DOHH2 (cell line): ENCODE measurements around the gene BBOF1.
A peak's percentile ranks its signal among the peaks of the same experiment; 100 is the strongest.

Experiments
- H3F3A ChIP-seq: fragments of 200-600 bp; sonication (generic), shearing (Covaris generic); 2 replicates; pipeline ENCODE4 v1.6.0; 2016; ENCODE audit warnings: antibody characterized with exemption, mild to moderate bottlenecking; ENCODE audit not compliant: control insufficient read depth, insufficient read depth
- H3K27ac ChIP-seq: fragments of 200-600 bp; sonication (generic); 2 replicates; pipeline ENCODE4 v1.5.1; 2014; ENCODE audit warnings: low read depth, mild to moderate bottlenecking, low read length, moderate library complexity
- H3K27me3 ChIP-seq: fragments of 200-600 bp; sonication (generic); 2 replicates; pipeline ENCODE4 v1.6.1; 2014; ENCODE audit warnings: mild to moderate bottlenecking, low read length, mixed read lengths; ENCODE audit not compliant: control insufficient read depth
- H3K36me3 ChIP-seq: fragments of 200-600 bp; sonication (generic); 2 replicates; pipeline ENCODE4 v1.6.1; 2014; ENCODE audit warnings: mild to moderate bottlenecking, low read length, moderate library complexity, mixed read lengths; ENCODE audit not compliant: control insufficient read depth
- H3K4me1 ChIP-seq: fragments of 200-600 bp; sonication (generic); 2 replicates; pipeline ENCODE4 v1.6.1; 2014; ENCODE audit warnings: mild to moderate bottlenecking, low read length, mixed read lengths; ENCODE audit not compliant: control insufficient read depth
- H3K4me2 ChIP-seq: fragments of 200-600 bp; sonication (generic); 2 replicates; pipeline ENCODE4 v1.6.0; 2014; ENCODE audit warnings: mild to moderate bottlenecking, low read length, moderate library complexity
- H3K4me3 ChIP-seq: fragments of 200-600 bp; sonication (generic); 2 replicates; pipeline ENCODE4 v1.5.1; 2014; ENCODE audit warnings: mild to moderate bottlenecking, low read length, mixed read lengths
- H3K79me2 ChIP-seq: fragments of 200-600 bp; sonication (generic); 2 replicates; pipeline ENCODE4 v1.6.1; 2014; ENCODE audit warnings: mild to moderate bottlenecking, low read length, mixed read lengths; ENCODE audit not compliant: control insufficient read depth
- H3K9me2 ChIP-seq: fragments of 200-600 bp; sonication (generic); replicated peaks from 2 replicates; pipeline ENCODE4 v1.6.1; 2014; ENCODE audit warnings: mild to moderate bottlenecking, low read length, mixed read lengths; ENCODE audit not compliant: control insufficient read depth
- H3K9me3 ChIP-seq: fragments of 200-600 bp; sonication (generic); 2 replicates; pipeline ENCODE4 v1.6.1; 2014; ENCODE audit warnings: antibody characterized with exemption, low read length, mixed read lengths; ENCODE audit not compliant: control insufficient read depth, insufficient read depth
- H4K20me1 ChIP-seq: fragments of 200-600 bp; sonication (generic); 2 replicates; pipeline ENCODE4 v1.6.0; 2014; ENCODE audit warnings: low read depth, mild to moderate bottlenecking, antibody characterized with exemption, low read length, moderate library complexity; ENCODE audit not compliant: control insufficient read depth, insufficient read depth
- CTCF ChIP-seq: fragments of 200-600 bp; sonication (generic); IDR thresholded peaks from one replicate; pipeline ENCODE4 v1.5.1; 2014; ENCODE audit warnings: antibody characterized with exemption, mild to moderate bottlenecking, low read depth, low read length; ENCODE audit not compliant: poor library complexity, severe bottlenecking
- EZH2phosphoT487 ChIP-seq: fragments of 200-600 bp; sonication (generic); IDR thresholded peaks from 2 replicates; pipeline ENCODE4 v1.6.1; 2017; ENCODE audit warnings: borderline replicate concordance, mild to moderate bottlenecking, antibody characterized with exemption, low read length, moderate library complexity, mixed read lengths

BBOF1 gene

DNA sequence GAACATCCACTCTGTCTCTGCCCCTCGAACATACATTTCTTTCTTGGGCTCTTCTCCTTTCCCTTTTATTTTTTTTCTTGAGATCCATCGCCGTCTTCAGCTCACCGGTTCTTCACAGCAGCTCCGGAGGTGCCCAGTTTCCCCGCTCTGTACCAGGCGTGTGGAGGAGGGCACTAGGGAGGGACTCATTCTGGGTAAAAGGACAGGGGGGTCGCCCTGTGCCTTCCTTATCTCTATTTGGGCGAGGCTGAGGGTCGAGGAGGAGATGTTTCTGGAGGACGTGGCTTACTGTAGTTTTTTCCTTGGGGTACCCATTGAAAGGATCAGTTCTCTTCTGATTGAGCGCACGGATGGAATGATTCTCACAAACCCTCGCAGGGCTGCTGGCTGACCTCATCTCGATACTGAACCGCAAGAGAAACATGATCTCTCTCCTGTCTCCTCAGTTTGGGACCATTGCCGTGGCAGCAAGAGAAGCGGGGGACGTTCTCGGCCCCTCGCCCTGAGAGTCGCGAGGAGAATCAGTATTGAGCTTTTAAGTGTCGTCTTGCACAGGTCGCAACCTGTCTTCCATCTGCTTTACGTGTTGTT, 66.0 kb downstream of the BBOF1 start:
- Histone ChIP-seq H3K4me3 (peak overlapping the region; percentile 92), H3K9me3 (no peaks in the 10 kb centered on the region), H3K27me3 (no peaks in the 10 kb centered on the region), H3K79me2 (peaks cover 30% of the 10 kb centered on the region), H3K9me2 (no peaks in the 10 kb centered on the region), H3K4me2 (peak overlapping the region; percentile 97), H3K27ac (peak overlapping the region; percentile 17; the same call in 1 of the 2 replicates), H3F3A (no peaks in the 10 kb centered on the region), H3K4me1 (peaks cover 20% of the 10 kb centered on the region), H3K36me3 (no peaks in the 10 kb centered on the region), H4K20me1 (no peaks in the 10 kb centered on the region)
- TF ChIP-seq EZH2phosphoT487: no peak

GRCh38 chr14:74085828-74086227, 66.7 kb downstream of the BBOF1 start:
- Histone ChIP-seq H3K9me2 (no peaks in the 10 kb centered on the region), H3K36me3 (no peaks in the 10 kb centered on the region), H3K4me3 (peak overlapping the region; percentile 92), H3K4me1 (peaks cover 20% of the 10 kb centered on the region), H3K4me2 (peak overlapping the region; percentile 97), H4K20me1 (no peaks in the 10 kb centered on the region), H3K27ac (no peak overlapping the region), H3K9me3 (no peaks in the 10 kb centered on the region), H3K27me3 (no peaks in the 10 kb centered on the region), H3K79me2 (peaks cover 30% of the 10 kb centered on the region), H3F3A (no peaks in the 10 kb centered on the region)
- TF ChIP-seq EZH2phosphoT487 (no peak), CTCF (no peak)

DNA sequence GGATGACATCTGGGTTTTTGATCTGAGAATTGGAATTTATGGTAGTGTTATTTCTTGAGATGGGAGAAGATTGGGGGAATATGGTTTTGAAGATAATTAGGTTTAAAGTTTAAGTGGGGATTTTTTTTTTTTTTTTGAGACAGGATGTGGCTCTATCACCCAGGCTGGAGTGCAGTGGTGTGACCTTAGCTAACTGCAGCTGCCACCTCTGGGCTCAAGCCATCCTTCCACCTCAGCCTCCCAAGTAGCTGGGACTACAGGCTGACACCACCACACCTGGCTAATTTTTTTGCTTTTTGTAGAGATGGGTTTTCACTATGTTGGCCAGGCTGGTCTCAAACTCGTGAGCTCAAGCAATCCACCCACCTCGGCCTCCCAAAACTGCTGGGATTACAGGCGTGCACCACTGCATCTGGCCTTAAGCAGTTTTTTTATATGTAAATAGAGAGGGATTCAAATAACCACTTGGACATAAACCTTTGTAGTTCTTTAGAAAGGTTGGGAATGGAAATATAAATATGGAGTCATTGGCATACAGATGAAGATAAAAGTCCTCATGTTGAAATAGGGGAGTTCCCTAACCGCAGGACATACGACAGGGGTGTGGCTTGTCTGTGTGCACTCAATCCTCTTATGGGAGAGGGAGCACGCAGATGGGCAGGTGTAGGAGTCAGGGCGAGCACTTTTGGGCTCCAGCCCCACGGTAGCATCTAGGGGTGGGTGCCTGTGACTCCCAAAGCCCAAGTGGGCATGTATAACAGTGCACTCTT, 70.3 kb downstream of the BBOF1 start:
- no peak overlapping the region for H3K4me2 ChIP-seq
- no peak overlapping the region for H3K4me3 ChIP-seq
- H3F3A ChIP-seq: no peaks in the 10 kb centered on the region
- H3K27me3 ChIP-seq: no peaks in the 10 kb centered on the region
- no peak for TF ChIP-seq EZH2phosphoT487
- no peak for TF ChIP-seq CTCF
- peaks cover 30% of the 10 kb centered on the region for H3K79me2 ChIP-seq
- no peak overlapping the region for H3K27ac ChIP-seq
- no peaks in the 10 kb centered on the region for H3K9me2 ChIP-seq
- no peaks in the 10 kb centered on the region for H4K20me1 ChIP-seq
- H3K4me1 ChIP-seq: peaks cover 11% of the 10 kb centered on the region
- H3K36me3 ChIP-seq: peaks cover 3% of the 10 kb centered on the region; the same call in 1 of the 2 replicates
- H3K9me3 ChIP-seq: no peaks in the 10 kb centered on the region

GRCh38 chr14:74105381-74105780, 86.2 kb downstream of the BBOF1 start:
- Histone ChIP-seq H3K36me3 (peaks cover 12% of the 10 kb centered on the region), H3K9me3 (no peaks in the 10 kb centered on the region), H3K27ac (no peak overlapping the region), H4K20me1 (no peaks in the 10 kb centered on the region), H3K4me3 (no peak overlapping the region), H3K4me1 (peaks cover 5% of the 10 kb centered on the region; the same call in 1 of the 2 replicates), H3K4me2 (no peak overlapping the region), H3K79me2 (no peaks in the 10 kb centered on the region), H3K27me3 (no peaks in the 10 kb centered on the region), H3F3A (no peaks in the 10 kb centered on the region), H3K9me2 (no peaks in the 10 kb centered on the region)
- TF ChIP-seq EZH2phosphoT487: no peak
- no peak for TF ChIP-seq CTCF
